PFSK-1 (cell line): ENCODE data around the gene ANTXR1.

ENCODE experiments used
- POLR2AphosphoS5 ChIP-seq: IDR thresholded peaks from 2 replicates; pipeline ENCODE4 v1.6.1; 2012; ENCODE audit warnings: low read depth, mild to moderate bottlenecking, control low read depth, low read length, moderate library complexity
- REST ChIP-seq, 2 experiments: IDR thresholded peaks; 2 replicates each; pipeline versions ENCODE4 v1.6.1 to v1.8.0; 2011 to 2012; ENCODE audit warnings: low read depth in 2 of 2, low read length in 2 of 2, control low read depth in 1 of 2, inconsistent platforms in 1 of 2, mild to moderate bottlenecking in 1 of 2, moderate library complexity in 1 of 2; ENCODE audit not compliant: insufficient read depth in 1 of 2
- TAF1 ChIP-seq: IDR thresholded peaks from 2 replicates; pipeline ENCODE4 v1.6.1; 2012; ENCODE audit warnings: low read length, control low read depth, borderline replicate concordance; ENCODE audit not compliant: insufficient read depth

GRCh38 chr2:69171116-69171896, 158.3 kb downstream of the ANTXR1 start:
- TF ChIP-seq TAF1 (no peak), POLR2AphosphoS5 (no peak), REST (IDR thresholded peaks at IDR 0.05; ENCODE audit: insufficient read depth in 1 of 2, low read depth in 2 of 2, low read length in 2 of 2) (no peak)
